Thyroid gland (tissue), 4 donors: Measurements from ENCODE around the gene SH2B2.

Experiments
- POLR2A ChIP-seq, 2 donors: fragments of 450-650 bp; IDR thresholded peaks; one replicate each; pipeline ENCODE4 v1.6.1; 2017; ENCODE audit warnings: antibody characterized with exemption in 2 of 2, mild to moderate bottlenecking in 2 of 2, moderate library complexity in 1 of 2
- TF ChIP-seq, protein P1 (sequence below), 6 experiments: fragments of 200-600 bp in 3 of 6; fragments of 450-650 bp in 3 of 6; sonication (generic) in 3 of 6; IDR thresholded peaks; one replicate each; pipeline ENCODE4 v1.5.1; 2016 to 2019; ENCODE audit warnings: antibody characterized with exemption in 6 of 6, mild to moderate bottlenecking in 2 of 6, inconsistent platforms in 1 of 6, moderate library complexity in 1 of 6

GRCh38 chr7:102253066-102253972 lies 33.3 kb upstream of the SH2B2 start:
- TF ChIP-seq, protein P1, sequence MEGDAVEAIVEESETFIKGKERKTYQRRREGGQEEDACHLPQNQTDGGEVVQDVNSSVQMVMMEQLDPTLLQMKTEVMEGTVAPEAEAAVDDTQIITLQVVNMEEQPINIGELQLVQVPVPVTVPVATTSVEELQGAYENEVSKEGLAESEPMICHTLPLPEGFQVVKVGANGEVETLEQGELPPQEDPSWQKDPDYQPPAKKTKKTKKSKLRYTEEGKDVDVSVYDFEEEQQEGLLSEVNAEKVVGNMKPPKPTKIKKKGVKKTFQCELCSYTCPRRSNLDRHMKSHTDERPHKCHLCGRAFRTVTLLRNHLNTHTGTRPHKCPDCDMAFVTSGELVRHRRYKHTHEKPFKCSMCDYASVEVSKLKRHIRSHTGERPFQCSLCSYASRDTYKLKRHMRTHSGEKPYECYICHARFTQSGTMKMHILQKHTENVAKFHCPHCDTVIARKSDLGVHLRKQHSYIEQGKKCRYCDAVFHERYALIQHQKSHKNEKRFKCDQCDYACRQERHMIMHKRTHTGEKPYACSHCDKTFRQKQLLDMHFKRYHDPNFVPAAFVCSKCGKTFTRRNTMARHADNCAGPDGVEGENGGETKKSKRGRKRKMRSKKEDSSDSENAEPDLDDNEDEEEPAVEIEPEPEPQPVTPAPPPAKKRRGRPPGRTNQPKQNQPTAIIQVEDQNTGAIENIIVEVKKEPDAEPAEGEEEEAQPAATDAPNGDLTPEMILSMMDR (IDR thresholded peaks at IDR 0.05): no peak
- TF ChIP-seq POLR2A (IDR thresholded peaks at IDR 0.05): no peak
